CD8-positive, alpha-beta memory T cell (primary cell): Measurements from ENCODE around the gene BMPR2. TPM values are rescaled to one million over a fixed set of nuclear protein-coding genes. Genes with fewer than 3 reads are reported as not detected.
"Not testable (repeated sequence)": the region's sequence is repeated elsewhere in the genome, so short reads cannot be mapped to it uniquely, and the experiment has no call there.

Experiments used
- CTCF ChIA-PET: fragments of 350-600 bp; sonication (Branson Sonifier 250); formaldehyde crosslinking; loops from one replicate; lab custom pipeline; 2021; ENCODE audit warnings: antibody characterized with exemption; lab: Charles Lee
- POLR2A ChIA-PET: fragments of 350-600 bp; sonication (Branson Sonifier 250); formaldehyde crosslinking; loops from one replicate; lab custom pipeline; 2021; ENCODE audit warnings: antibody characterized with exemption; lab: Charles Lee
- DNase-seq, 5 donors: peaks; one replicate each; pipeline versions ENCODE4 v3.0.0 to v3.0.0-alpha.2; 2020 to 2022; ENCODE audit warnings: mixed read lengths in 1 of 5
- H3K27ac ChIP-seq: one replicate; pipeline ENCODE4 v1.7.0; 2013; ENCODE audit warnings: low read depth, mild to moderate bottlenecking, low read length, moderate library complexity
- H3K27me3 ChIP-seq: 2 replicates; pipeline ENCODE4 v1.7.0; 2013; ENCODE audit warnings: low read length, mild to moderate bottlenecking; ENCODE audit not compliant: insufficient read depth, poor library complexity, severe bottlenecking
- H3K36me3 ChIP-seq: 2 replicates; pipeline ENCODE4 v1.7.0; 2013; ENCODE audit warnings: mild to moderate bottlenecking, low read length, moderate library complexity; ENCODE audit not compliant: insufficient read depth
- H3K4me1 ChIP-seq: 2 replicates; pipeline ENCODE4 v1.7.0; 2013; ENCODE audit warnings: mild to moderate bottlenecking, low read length, moderate library complexity; ENCODE audit not compliant: insufficient read depth
- H3K4me3 ChIP-seq: 2 replicates; pipeline ENCODE4 v1.7.0; 2013; ENCODE audit warnings: mild to moderate bottlenecking, low read length
- H3K9me3 ChIP-seq: 2 replicates; pipeline ENCODE4 v1.7.0; 2013; ENCODE audit warnings: mild to moderate bottlenecking, low read length
- H3K27ac Mint-ChIP-seq, 8 donors: one replicate each; pipeline ENCODE4 v1.8.0; 2020 to 2021; ENCODE audit warnings: mixed read lengths in 8 of 8, mild to moderate bottlenecking in 6 of 8, inconsistent platforms in 3 of 8, moderate library complexity in 3 of 8
- H3K27me3 Mint-ChIP-seq, 2 donors: one replicate each; pipeline ENCODE4 v1.8.0; 2020 to 2021; ENCODE audit warnings: mixed read lengths in 2 of 2, mild to moderate bottlenecking in 1 of 2, moderate library complexity in 1 of 2
- H3K36me3 Mint-ChIP-seq, 3 donors: one replicate each; pipeline ENCODE4 v1.8.0; 2020 to 2021; ENCODE audit warnings: mixed read lengths in 3 of 3, inconsistent platforms in 1 of 3, mild to moderate bottlenecking in 1 of 3
- H3K4me1 Mint-ChIP-seq, 3 donors: one replicate each; pipeline ENCODE4 v1.8.0; 2020 to 2021; ENCODE audit warnings: mixed read lengths in 3 of 3, inconsistent platforms in 1 of 3, mild to moderate bottlenecking in 1 of 3
- H3K4me3 Mint-ChIP-seq, 7 donors: one replicate each; pipeline ENCODE4 v1.8.0; 2020 to 2021; ENCODE audit warnings: mixed read lengths in 7 of 7, mild to moderate bottlenecking in 6 of 7, moderate library complexity in 4 of 7, inconsistent platforms in 2 of 7
- H3K9me3 Mint-ChIP-seq, 5 donors: one replicate each; pipeline ENCODE4 v1.8.0; 2020 to 2022; ENCODE audit warnings: mixed read lengths in 5 of 5, mild to moderate bottlenecking in 3 of 5, moderate library complexity in 2 of 5, inconsistent platforms in 1 of 5
- polyA plus RNA-seq: library from polyadenylated mRNA; unstranded; fragments of 300-500 nt; fragmentation: Illumina TruSeq; gene quantifications from one replicate; pipeline ENCODE4 v1.2.3, GENCODE V29; 2021
- total RNA-seq, 2 experiments: library from RNA; stranded (reverse); gene quantifications; one replicate each; pipeline ENCODE4 v1.2.3, GENCODE V29; 2021

The BMPR2 gene
- total and polyA plus RNA-seq, 3 experiments from 2014 or later, result 3.1 to 9.7 (median 9.7) TPM

- no peak for DNase-seq
- Mint-ChIP-seq H3K27ac (no peak overlapping the region), H3K9me3 (no peaks in the 10 kb centered on the region), H3K36me3 (peaks cover 14 to 39% (median 16%) of the 10 kb centered on the region in 3 donors), H3K27me3 (no peaks in the 10 kb centered on the region), H3K4me3 (no peak overlapping the region), H3K4me1 (no peaks in the 10 kb centered on the region)
- ChIA-PET POLR2A (no interaction called here), CTCF (no interaction called here)
- Histone ChIP-seq H3K4me1 (no peaks in the 10 kb centered on the region), H3K4me3 (no peak overlapping the region), H3K36me3 (peaks cover 4% of the 10 kb centered on the region), H3K9me3 (no peaks in the 10 kb centered on the region), H3K27me3 (no peaks in the 10 kb centered on the region), H3K27ac (no peak overlapping the region)
Observed at GRCh38 chr2:202521470-202521869, 145.3 kb downstream of the BMPR2 start.

- no peak for DNase-seq
- Histone ChIP-seq H3K27me3 (no peaks in the 10 kb centered on the region), H3K36me3 (no peaks in the 10 kb centered on the region), H3K27ac (no peak overlapping the region), H3K9me3 (no peaks in the 10 kb centered on the region), H3K4me1 (peaks cover 20% of the 10 kb centered on the region), H3K4me3 (no peak overlapping the region)
- no peaks in the 10 kb centered on the region for H3K27me3 Mint-ChIP-seq
- ChIA-PET POLR2A (no interaction called here), CTCF (no interaction called here)
- peak overlapping the region in 2 of 7 donors; percentile 26 to 53 for H3K4me3 Mint-ChIP-seq
- peaks cover 0 to 14% (median 8%) of the 10 kb centered on the region in 3 donors for H3K36me3 Mint-ChIP-seq
- peak overlapping the region in 1 of 8 donors; percentile 61 for H3K27ac Mint-ChIP-seq
- H3K4me1 Mint-ChIP-seq, result peaks cover 19 to 27% (median 24%) of the 10 kb centered on the region in 3 donors
- no peaks in the 10 kb centered on the region for H3K9me3 Mint-ChIP-seq
Observed at GRCh38 chr2:202529389-202529788, 153.3 kb downstream of the BMPR2 start.

GRCh38 chr2:202530038-202530437, 153.9 kb downstream of the BMPR2 start:
- Histone ChIP-seq H3K4me1 (peaks cover 20% of the 10 kb centered on the region), H3K36me3 (no peaks in the 10 kb centered on the region), H3K27ac (no peak overlapping the region), H3K4me3 (no peak overlapping the region), H3K27me3 (no peaks in the 10 kb centered on the region), H3K9me3 (no peaks in the 10 kb centered on the region)
- ChIA-PET CTCF (no interaction called here), POLR2A (interaction anchor here (0.6 kb wide), 1 partner anchor 95 kb away, joined by 3 read pairs; no protein-coding TSS in a partner anchor)
- Mint-ChIP-seq H3K9me3 (no peaks in the 10 kb centered on the region), H3K27ac (peak overlapping the region in 3 of 8 donors; percentile 63 to 82 (median 79)), H3K4me3 (peak overlapping the region in 5 of 7 donors; percentile 19 to 66 (median 52)), H3K27me3 (no peaks in the 10 kb centered on the region), H3K36me3 (peaks cover 0 to 14% (median 8%) of the 10 kb centered on the region in 3 donors), H3K4me1 (peaks cover 19 to 27% (median 24%) of the 10 kb centered on the region in 3 donors)
- DNase-seq, result peak in 1 of 5 donors; percentile 34

GRCh38 chr2:202535290-202535689, 159.2 kb downstream of the BMPR2 start:
- POLR2A ChIA-PET, CTCF ChIA-PET: not testable (repeated sequence)

GRCh38 chr2:202541137-202541536, 165.0 kb downstream of the BMPR2 start:
- H3K9me3 ChIP-seq, result no peaks in the 10 kb centered on the region
- Mint-ChIP-seq H3K4me3 (no peak overlapping the region), H3K27ac (peak overlapping the region in 1 of 8 donors; percentile 29), H3K36me3 (peaks cover 0 to 1% (median 0%) of the 10 kb centered on the region in 3 donors), H3K4me1 (no peaks in the 10 kb centered on the region), H3K27me3 (no peaks in the 10 kb centered on the region), H3K9me3 (no peaks in the 10 kb centered on the region)
- POLR2A ChIA-PET, result no interaction called here
- CTCF ChIA-PET, result no interaction called here
- H3K4me1 ChIP-seq, result no peaks in the 10 kb centered on the region
- no peak overlapping the region for H3K4me3 ChIP-seq
- H3K27ac ChIP-seq, result no peak overlapping the region
- H3K27me3 ChIP-seq, result no peaks in the 10 kb centered on the region
- DNase-seq, result no peak
- no peaks in the 10 kb centered on the region for H3K36me3 ChIP-seq

More at GRCh38 chr2:202535290-202535689, 159.2 kb downstream of the BMPR2 start:
- H3K9me3 Mint-ChIP-seq, H3K36me3 ChIP-seq, H3K27ac ChIP-seq, H3K4me1 ChIP-seq, H3K27me3 Mint-ChIP-seq, H3K9me3 ChIP-seq, DNase-seq, H3K4me3 Mint-ChIP-seq, H3K4me3 ChIP-seq, H3K27ac Mint-ChIP-seq, H3K4me1 Mint-ChIP-seq, H3K27me3 ChIP-seq: not testable (repeated sequence)
- H3K36me3 Mint-ChIP-seq, result peaks cover 0 to 10% (median 4%) of the 10 kb centered on the region in 3 donors

GRCh38 chr2:202542142-202542541, 166.0 kb downstream of the BMPR2 start:
- DNase-seq, result no peak
- ChIA-PET POLR2A (no interaction called here), CTCF (no interaction called here)
- Mint-ChIP-seq H3K4me1 (no peaks in the 10 kb centered on the region), H3K27ac (no peak overlapping the region), H3K4me3 (no peak overlapping the region), H3K9me3 (no peaks in the 10 kb centered on the region), H3K36me3 (peaks cover 0 to 3% (median 0%) of the 10 kb centered on the region in 3 donors), H3K27me3 (no peaks in the 10 kb centered on the region)
- Histone ChIP-seq H3K4me1 (no peaks in the 10 kb centered on the region), H3K27ac (no peak overlapping the region), H3K9me3 (no peaks in the 10 kb centered on the region), H3K4me3 (no peak overlapping the region), H3K27me3 (no peaks in the 10 kb centered on the region), H3K36me3 (no peaks in the 10 kb centered on the region)

GRCh38 chr2:202545523-202545922, 169.4 kb downstream of the BMPR2 start:
- no peak overlapping the region for H3K4me3 ChIP-seq
- ChIA-PET POLR2A (no interaction called here), CTCF (no interaction called here)
- no peaks in the 10 kb centered on the region for H3K4me1 ChIP-seq
- H3K27me3 ChIP-seq, result no peaks in the 10 kb centered on the region
- no peaks in the 10 kb centered on the region for H3K9me3 ChIP-seq
- no peaks in the 10 kb centered on the region for H3K36me3 ChIP-seq
- DNase-seq, result no peak
- H3K36me3 Mint-ChIP-seq, result peaks cover 0 to 10% (median 4%) of the 10 kb centered on the region in 3 donors
- no peaks in the 10 kb centered on the region for H3K27me3 Mint-ChIP-seq
- H3K9me3 Mint-ChIP-seq, result no peaks in the 10 kb centered on the region
- H3K27ac ChIP-seq, result no peak overlapping the region
- no peak overlapping the region for H3K27ac Mint-ChIP-seq
- H3K4me3 Mint-ChIP-seq, result no peak overlapping the region
- no peaks in the 10 kb centered on the region for H3K4me1 Mint-ChIP-seq

GRCh38 chr2:202545931-202546330, 169.8 kb downstream of the BMPR2 start:
- Histone ChIP-seq H3K27ac (no peak overlapping the region), H3K4me1 (no peaks in the 10 kb centered on the region), H3K4me3 (no peak overlapping the region), H3K36me3 (no peaks in the 10 kb centered on the region), H3K9me3 (no peaks in the 10 kb centered on the region), H3K27me3 (no peaks in the 10 kb centered on the region)
- DNase-seq, result no peak
- no peak overlapping the region for H3K27ac Mint-ChIP-seq
- no peaks in the 10 kb centered on the region for H3K4me1 Mint-ChIP-seq
- peaks cover 0 to 10% (median 4%) of the 10 kb centered on the region in 3 donors for H3K36me3 Mint-ChIP-seq
- CTCF ChIA-PET, result no interaction called here
- H3K9me3 Mint-ChIP-seq, result no peaks in the 10 kb centered on the region
- POLR2A ChIA-PET, result no interaction called here
- no peaks in the 10 kb centered on the region for H3K27me3 Mint-ChIP-seq
- H3K4me3 Mint-ChIP-seq, result no peak overlapping the region
